Neural cell (in vitro differentiated cells): Measurements from ENCODE around the gene TEX30. TPM values are rescaled to one million over a fixed set of nuclear protein-coding genes. Genes with fewer than 3 reads are reported as not detected.

Source experiments
- H2AFZ ChIP-seq: fragments of 200-600, 300-800 bp; sonication (generic), shearing (Covaris generic); 2 replicates; pipeline ENCODE4 v1.6.0; 2014; ENCODE audit warnings: low read depth, mild to moderate bottlenecking, antibody characterized with exemption, low read length, moderate library complexity
- H3F3A ChIP-seq: fragments of 200-600 bp; shearing (Covaris generic); 2 replicates; pipeline ENCODE4 v1.6.1; 2016; ENCODE audit warnings: mild to moderate bottlenecking, moderate library complexity, mixed read lengths, antibody characterized with exemption, low read length; ENCODE audit not compliant: insufficient read depth, poor library complexity, severe bottlenecking
- H3K27ac ChIP-seq: fragments of 200-600, 300-800 bp; sonication (generic), shearing (Covaris generic); 2 replicates; pipeline ENCODE4 v1.5.1; 2014; ENCODE audit warnings: mild to moderate bottlenecking, low read length, moderate library complexity
- H3K27me3 ChIP-seq: fragments of 300-800, 200-600 bp; sonication (generic), shearing (Covaris generic); 2 replicates; pipeline ENCODE4 v1.6.0; 2014; ENCODE audit warnings: mild to moderate bottlenecking, low read depth, low read length, moderate library complexity; ENCODE audit not compliant: insufficient read depth
- H3K36me3 ChIP-seq: fragments of 300-800, 200-600 bp; sonication (generic), shearing (Covaris generic); 2 replicates; pipeline ENCODE4 v1.5.1; 2014; ENCODE audit warnings: mild to moderate bottlenecking, antibody characterized with exemption, low read length, moderate library complexity; ENCODE audit not compliant: insufficient read depth
- H3K4me2 ChIP-seq: fragments of 300-800, 200-600 bp; sonication (generic), shearing (Covaris generic); 2 replicates; pipeline ENCODE4 v1.6.0; 2014; ENCODE audit warnings: mild to moderate bottlenecking, low read length
- H3K4me3 ChIP-seq: fragments of 300-800, 200-600 bp; sonication (generic), shearing (Covaris generic); 2 replicates; pipeline ENCODE4 v1.5.1; 2014; ENCODE audit warnings: mild to moderate bottlenecking, low read length, moderate library complexity
- H3K79me2 ChIP-seq: fragments of 200-600 bp; shearing (Covaris generic); replicated peaks from 2 replicates; pipeline ENCODE4 v1.6.0; 2014; ENCODE audit warnings: mild to moderate bottlenecking, low read length, moderate library complexity; ENCODE audit not compliant: insufficient read depth
- H3K9ac ChIP-seq: fragments of 300-800, 200-600 bp; sonication (generic), shearing (Covaris generic); 2 replicates; pipeline ENCODE4 v1.6.1; 2016; ENCODE audit warnings: mild to moderate bottlenecking, low read length, mixed read lengths
- H3K9me2 ChIP-seq: fragments of 200-600 bp; shearing (Covaris generic); 2 replicates; pipeline ENCODE4 v1.6.1; 2016; ENCODE audit warnings: mild to moderate bottlenecking, low read length, mixed read lengths; ENCODE audit not compliant: insufficient read depth
- H3K9me3 ChIP-seq: fragments of 200-600, 300-800 bp; sonication (generic), shearing (Covaris generic); 2 replicates; pipeline ENCODE4 v1.6.1; 2016; ENCODE audit warnings: mild to moderate bottlenecking, mixed run types, low read length, moderate library complexity, mixed read lengths
- H4K20me1 ChIP-seq: fragments of 200-600 bp; shearing (Covaris generic); 2 replicates; pipeline ENCODE4 v1.6.1; 2016; ENCODE audit warnings: mild to moderate bottlenecking, mixed run types; ENCODE audit not compliant: insufficient read depth
- CTCF ChIP-seq: fragments of 450-650 bp; IDR thresholded peaks from 2 replicates; pipeline ENCODE4 v1.5.1; 2014; ENCODE audit warnings: antibody characterized with exemption, mild to moderate bottlenecking, moderate library complexity; ENCODE audit not compliant: poor library complexity, severe bottlenecking
- EP300 ChIP-seq: fragments of 450-650 bp; conservative IDR thresholded peaks from 2 replicates; pipeline ENCODE4 v1.6.1; 2014; ENCODE audit warnings: antibody characterized with exemption, mild to moderate bottlenecking, moderate library complexity; ENCODE audit not compliant: poor library complexity, severe bottlenecking
- EZH2 ChIP-seq: fragments of 200-600, 300-800 bp; shearing (Covaris generic), sonication (generic); IDR thresholded peaks from 2 replicates; pipeline ENCODE4 v1.6.1; 2014; ENCODE audit warnings: antibody characterized with exemption, low read length, borderline replicate concordance, mild to moderate bottlenecking; ENCODE audit not compliant: insufficient read depth, poor library complexity, severe bottlenecking
- MXI1 ChIP-seq: fragments of 450-650 bp; conservative IDR thresholded peaks from 2 replicates; pipeline ENCODE4 v1.6.1; 2014; ENCODE audit warnings: antibody characterized with exemption, mild to moderate bottlenecking; ENCODE audit not compliant: poor library complexity, severe bottlenecking
- POLR2AphosphoS5 ChIP-seq: IDR thresholded peaks from 2 replicates; pipeline ENCODE4 v1.6.1; 2012
- RAD21 ChIP-seq: fragments of 450-650 bp; conservative IDR thresholded peaks from 2 replicates; pipeline ENCODE4 v1.6.1; 2014; ENCODE audit warnings: antibody characterized with exemption, mild to moderate bottlenecking, moderate library complexity
- REST ChIP-seq: IDR thresholded peaks from 2 replicates; pipeline ENCODE4 v1.6.1; 2012; ENCODE audit warnings: borderline replicate concordance
- SMC3 ChIP-seq: fragments of 450-650 bp; conservative IDR thresholded peaks from 2 replicates; pipeline ENCODE4 v1.6.1; 2014; ENCODE audit warnings: antibody characterized with exemption, mild to moderate bottlenecking, moderate library complexity; ENCODE audit not compliant: poor library complexity
- TAF1 ChIP-seq: IDR thresholded peaks from 2 replicates; pipeline ENCODE4 v1.6.1; 2012; ENCODE audit warnings: low read depth
- polyA minus RNA-seq: library from RNA; depleted of rRNA, polyadenylated mRNA; stranded (reverse); fragments of >200 nt; gene quantifications from 2 replicates; pipeline ENCODE4 v1.2.3, GENCODE V29; 2014
- polyA plus RNA-seq: library from polyadenylated mRNA; depleted of rRNA; stranded (reverse); fragments of >200 nt; gene quantifications from 2 replicates; pipeline ENCODE4 v1.2.3, GENCODE V29; 2014

Gene TEX30
- polyA plus RNA-seq (16.4 and 29.9 TPM in 2 replicates), polyA minus RNA-seq (11.0 and 13.5 TPM in 2 replicates)

DNA sequence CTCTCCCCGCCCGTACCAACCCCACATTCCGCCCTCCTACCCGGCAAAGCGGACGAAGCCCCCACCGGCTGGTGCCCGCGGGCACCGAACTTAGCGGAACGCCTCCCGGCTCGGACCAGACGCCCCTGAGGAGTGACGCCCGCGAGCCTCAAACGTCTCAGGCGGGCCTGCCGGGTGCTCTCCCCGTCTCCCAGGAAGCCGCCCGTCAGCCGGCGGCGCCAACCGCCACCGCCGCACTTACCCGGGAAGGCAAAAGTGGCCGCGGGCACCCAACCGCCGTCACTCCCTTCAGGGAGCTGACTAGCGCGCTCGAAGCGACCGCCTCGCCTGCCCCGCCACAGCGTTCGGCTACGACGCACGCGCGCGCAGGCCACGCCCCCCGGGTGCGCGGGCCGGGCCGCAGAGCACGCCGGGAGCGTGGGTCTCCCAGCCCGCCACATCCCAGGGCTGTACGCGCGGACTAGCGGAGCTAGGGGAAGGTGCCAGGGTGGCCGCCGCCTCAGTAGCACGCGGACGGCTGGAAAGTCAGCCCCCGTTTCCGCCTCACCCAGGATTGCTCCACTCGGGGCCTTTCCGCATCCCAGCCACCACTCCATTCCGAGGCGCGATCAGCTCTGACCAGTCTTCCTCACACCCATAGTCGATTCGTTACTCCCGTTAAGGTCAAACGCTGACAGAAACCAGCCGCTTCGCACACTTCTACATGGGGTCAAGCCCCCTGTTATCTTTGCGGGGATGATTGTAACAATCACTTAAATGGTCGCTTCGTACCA lies at the start of gene TEX30:
TEX30 (minus strand) TSS at position 346 of the 773 bp plus-strand sequence. CDS start 3,760 bp downstream, outside the sequence.
- no peaks in the 10 kb centered on the region for H4K20me1 ChIP-seq
- H3K4me2 ChIP-seq = peak within 1 kb of the TSS; percentile 36
- no peaks in the 10 kb centered on the region for H3F3A ChIP-seq
- peak within 1 kb of the TSS; percentile 7 for H3K27ac ChIP-seq
- no peaks in the 10 kb centered on the region for H3K36me3 ChIP-seq
- H3K4me3 ChIP-seq = peak within 1 kb of the TSS; percentile 90
- H2AFZ ChIP-seq = peak within 1 kb of the TSS; percentile 80
- H3K9me2 ChIP-seq = no peaks in the 10 kb centered on the region
- no peaks in the 10 kb centered on the region for H3K79me2 ChIP-seq
- TF ChIP-seq POLR2AphosphoS5 = peak; percentile 68
- TF ChIP-seq SMC3 = peak; percentile 40
- TF ChIP-seq EP300 = no peak
- TF ChIP-seq TAF1 = no peak
- peak; percentile 29 for TF ChIP-seq RAD21
- no peak for TF ChIP-seq EZH2
- TF ChIP-seq REST = no peak
- peak; percentile 66 for TF ChIP-seq MXI1
- no peak for TF ChIP-seq CTCF
- H3K9me3 ChIP-seq = no peaks in the 10 kb centered on the region
- peak within 1 kb of the TSS; percentile 60 for H3K9ac ChIP-seq
- H3K27me3 ChIP-seq = no peaks in the 10 kb centered on the region

DNA sequence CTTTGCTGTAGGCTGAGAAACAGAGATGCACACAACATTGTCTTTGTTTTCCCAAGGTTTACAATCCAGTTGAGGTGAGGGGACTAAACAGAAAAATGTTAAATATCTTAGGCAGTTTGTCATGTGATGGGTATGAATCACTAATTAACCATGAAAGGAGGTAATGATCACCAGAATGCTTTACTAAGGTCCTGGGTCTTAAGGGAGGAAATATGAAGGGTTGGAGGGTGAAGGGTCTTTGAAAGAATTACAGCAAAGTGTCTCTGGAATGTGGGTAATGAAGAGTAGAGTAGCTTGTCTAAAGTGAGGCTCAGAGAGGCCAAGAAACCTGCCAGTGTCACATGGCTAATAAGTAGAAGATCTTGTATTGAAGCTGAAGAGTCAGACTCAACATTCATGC lies 44.3 kb upstream of the TEX30 start:
- Histone ChIP-seq H3K9me3 (no peaks in the 10 kb centered on the region), H3K27me3 (no peaks in the 10 kb centered on the region), H3K79me2 (no peaks in the 10 kb centered on the region), H3F3A (no peaks in the 10 kb centered on the region), H3K9ac (no peak overlapping the region), H3K4me2 (no peak overlapping the region), H3K27ac (peak overlapping the region; percentile 42), H3K9me2 (no peaks in the 10 kb centered on the region), H3K4me3 (no peak overlapping the region), H2AFZ (no peak overlapping the region), H4K20me1 (no peaks in the 10 kb centered on the region), H3K36me3 (no peaks in the 10 kb centered on the region)
- TF ChIP-seq TAF1 = no peak
- TF ChIP-seq POLR2AphosphoS5 = no peak
- TF ChIP-seq RAD21 = no peak
- no peak for TF ChIP-seq EZH2
- TF ChIP-seq REST = no peak
- no peak for TF ChIP-seq MXI1
- no peak for TF ChIP-seq SMC3
- TF ChIP-seq EP300 = no peak
- TF ChIP-seq CTCF = no peak
